Activated T-cell treated with anti-CD3 and anti-CD28 coated beads for 48 hours (primary cell): ENCODE measurements around the gene MYO15A.

Experiments
- DNase-seq: peaks from one replicate; pipeline ENCODE4 v3.0.0-alpha.2; 2020; ENCODE audit warnings: low read depth

MYO15A gene

DNA sequence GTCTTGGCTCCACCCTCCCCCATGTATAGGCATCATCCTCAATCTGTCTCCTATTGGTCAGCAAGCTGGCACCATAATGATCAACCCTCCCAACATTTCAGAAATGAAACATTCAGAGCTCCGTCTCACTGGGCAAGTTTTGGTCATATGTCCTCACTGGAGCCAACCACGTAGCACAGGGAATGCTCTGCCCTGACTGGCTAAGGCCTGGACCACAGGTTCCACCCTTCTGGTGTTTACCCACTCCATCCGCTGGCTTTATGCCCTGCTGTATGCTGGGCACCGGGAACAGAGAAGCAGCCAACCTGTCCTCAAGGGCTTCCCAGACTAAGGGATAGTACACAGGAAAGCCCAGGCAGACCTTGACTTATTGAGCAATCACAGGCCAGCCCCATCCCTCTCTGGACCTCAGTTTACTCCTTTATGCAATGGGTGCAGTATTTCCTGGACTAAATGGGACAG lies 20.5 kb downstream of the MYO15A start:
- DNase-seq = no peak

DNA sequence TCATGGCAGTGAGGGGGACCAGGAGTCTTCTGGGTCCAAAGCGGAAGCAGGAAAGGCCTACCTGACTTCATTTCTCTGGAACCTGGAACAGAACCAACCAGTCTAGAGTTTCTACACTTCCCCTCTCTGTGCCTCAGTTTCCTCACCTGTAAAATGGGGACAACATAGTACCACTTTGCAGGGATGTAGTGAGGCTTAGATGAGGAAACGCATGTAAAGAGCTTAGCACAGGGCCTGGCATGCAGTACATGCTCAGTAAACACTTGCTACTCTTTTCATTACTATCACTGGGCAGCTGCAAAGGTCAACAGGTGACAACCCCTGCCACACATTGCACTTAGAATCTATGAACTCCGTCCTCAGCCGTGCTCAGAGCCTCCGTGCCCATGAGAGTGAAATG lies 24.2 kb downstream of the MYO15A start:
- DNase-seq = no peak

- no peak for DNase-seq
These were observed 27.8 kb downstream of the MYO15A start for GRCh38 chr17:18136357-18136756.

DNA sequence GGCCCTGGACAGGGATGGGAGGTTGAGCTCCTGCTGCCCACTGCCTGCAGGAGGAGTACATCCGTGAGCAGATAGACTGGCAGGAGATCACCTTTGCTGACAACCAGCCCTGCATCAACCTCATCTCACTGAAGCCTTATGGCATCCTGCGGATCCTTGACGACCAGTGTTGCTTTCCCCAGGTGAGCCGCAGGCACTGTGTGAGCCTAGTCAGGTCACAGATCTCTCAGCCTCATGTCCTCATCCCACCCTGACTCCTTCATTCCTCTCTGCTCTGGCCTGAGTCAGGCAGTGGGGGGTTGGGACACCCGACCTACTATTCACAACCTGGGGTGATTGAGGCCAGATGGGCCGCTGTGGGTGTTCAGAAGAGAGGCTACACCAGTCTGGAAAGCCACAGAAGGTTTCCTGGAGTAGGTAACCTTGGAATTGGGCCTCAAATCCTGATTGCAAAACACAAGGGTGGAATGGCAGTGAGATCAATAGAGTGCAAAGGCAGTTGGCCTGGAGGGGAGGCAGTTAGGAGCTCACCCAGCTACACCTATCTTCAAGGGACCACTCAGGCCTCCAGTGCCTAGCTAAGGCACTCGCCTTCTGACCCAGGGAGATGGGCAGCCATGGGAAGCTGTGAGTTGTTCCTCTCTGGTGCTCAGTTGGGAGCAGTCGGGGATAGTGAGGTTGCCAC lies 29.7 kb downstream of the MYO15A start:
- no peak for DNase-seq

DNA sequence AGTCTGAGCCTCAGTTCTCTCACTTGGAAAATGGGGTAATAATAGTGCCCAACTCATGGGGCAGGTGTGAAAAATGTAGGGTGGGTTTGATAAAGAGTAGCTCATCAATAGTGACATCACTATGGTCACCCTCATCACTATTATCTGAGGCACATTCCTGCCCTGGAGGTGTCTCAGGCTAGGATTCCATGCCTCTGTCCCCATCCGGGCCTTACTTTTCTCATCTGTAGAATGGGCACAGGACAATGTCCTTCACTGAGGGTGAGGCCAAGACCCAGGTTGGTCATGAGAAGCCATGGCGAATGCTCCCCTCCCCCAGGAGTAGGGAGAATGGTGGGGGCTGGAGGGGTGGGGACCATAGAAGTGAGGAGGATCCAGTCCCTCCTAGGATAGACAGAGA lies 30.5 kb downstream of the MYO15A start:
- DNase-seq = no peak

DNA sequence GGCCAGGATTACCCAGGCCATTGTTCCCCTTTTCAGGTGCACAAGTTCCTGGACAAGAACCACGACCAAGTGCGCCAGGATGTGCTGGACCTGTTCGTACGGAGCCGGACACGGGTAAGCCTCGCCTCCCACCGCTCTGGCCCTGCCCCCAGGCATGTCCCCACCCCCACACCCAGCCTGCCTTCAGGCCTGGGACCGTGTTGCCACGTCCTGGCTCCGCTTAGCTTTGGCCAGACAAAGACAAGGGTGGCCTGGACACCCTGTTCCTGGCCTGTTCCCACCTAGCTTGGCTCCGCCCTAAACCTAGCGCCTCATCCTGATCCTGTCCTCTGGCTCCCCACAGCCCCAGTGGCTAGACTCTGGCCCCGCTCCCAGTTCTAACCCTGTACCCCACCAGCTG lies 30.9 kb downstream of the MYO15A start:
- DNase-seq = no peak

GRCh38 chr17:18139949-18140348 lies 31.4 kb downstream of the MYO15A start:
- no peak for DNase-seq

DNA sequence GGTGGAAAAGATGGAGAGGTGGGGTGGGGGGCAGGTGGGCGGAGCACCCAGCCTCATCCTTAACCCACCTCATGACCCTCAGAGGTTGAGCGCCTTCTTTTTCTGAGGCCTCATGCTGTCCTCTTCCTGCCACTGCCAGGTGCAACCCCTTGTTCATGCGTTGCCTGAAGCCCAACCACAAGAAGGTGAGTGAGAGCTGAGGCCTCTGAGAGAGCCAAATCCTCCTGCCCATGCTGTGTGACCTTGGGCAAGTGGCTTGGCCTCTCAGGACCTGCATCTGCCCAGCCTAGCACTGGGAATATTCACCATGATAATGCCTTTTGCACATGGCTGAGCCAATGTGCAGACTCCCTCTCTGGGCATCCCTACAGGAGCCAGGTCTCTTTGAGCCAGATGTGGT lies 32.1 kb downstream of the MYO15A start:
- no peak for DNase-seq

DNA sequence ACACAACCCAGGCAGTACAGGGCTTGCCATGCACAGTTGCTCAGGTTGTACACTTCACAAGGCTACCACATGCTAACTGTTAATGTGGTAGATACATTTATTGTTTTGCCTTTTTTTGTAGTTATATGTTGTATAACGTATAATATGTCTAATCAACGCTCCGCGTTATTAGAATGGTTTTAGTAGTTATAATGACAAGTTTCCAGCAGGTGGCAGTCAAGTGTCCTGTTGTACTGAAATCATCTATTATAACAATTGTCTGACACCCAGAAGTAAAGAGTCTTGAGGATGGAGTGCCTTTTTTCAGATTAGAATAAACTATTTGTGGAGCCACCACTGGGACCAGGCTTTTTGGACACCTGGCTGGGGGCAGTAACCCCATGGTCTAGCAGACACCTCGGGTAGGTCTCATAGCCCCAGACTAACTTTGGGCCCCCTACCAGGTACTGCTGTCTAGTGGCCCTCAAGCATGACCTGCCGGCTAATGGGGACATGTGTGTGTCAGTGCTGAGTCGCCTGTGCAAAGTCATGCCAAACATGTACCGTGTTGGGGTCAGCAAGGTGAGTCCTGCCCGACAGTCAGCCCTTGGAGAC lies 32.8 kb downstream of the MYO15A start:
- no peak for DNase-seq

GRCh38 chr17:18142417-18142816 lies 33.9 kb downstream of the MYO15A start:
- DNase-seq = no peak

DNA sequence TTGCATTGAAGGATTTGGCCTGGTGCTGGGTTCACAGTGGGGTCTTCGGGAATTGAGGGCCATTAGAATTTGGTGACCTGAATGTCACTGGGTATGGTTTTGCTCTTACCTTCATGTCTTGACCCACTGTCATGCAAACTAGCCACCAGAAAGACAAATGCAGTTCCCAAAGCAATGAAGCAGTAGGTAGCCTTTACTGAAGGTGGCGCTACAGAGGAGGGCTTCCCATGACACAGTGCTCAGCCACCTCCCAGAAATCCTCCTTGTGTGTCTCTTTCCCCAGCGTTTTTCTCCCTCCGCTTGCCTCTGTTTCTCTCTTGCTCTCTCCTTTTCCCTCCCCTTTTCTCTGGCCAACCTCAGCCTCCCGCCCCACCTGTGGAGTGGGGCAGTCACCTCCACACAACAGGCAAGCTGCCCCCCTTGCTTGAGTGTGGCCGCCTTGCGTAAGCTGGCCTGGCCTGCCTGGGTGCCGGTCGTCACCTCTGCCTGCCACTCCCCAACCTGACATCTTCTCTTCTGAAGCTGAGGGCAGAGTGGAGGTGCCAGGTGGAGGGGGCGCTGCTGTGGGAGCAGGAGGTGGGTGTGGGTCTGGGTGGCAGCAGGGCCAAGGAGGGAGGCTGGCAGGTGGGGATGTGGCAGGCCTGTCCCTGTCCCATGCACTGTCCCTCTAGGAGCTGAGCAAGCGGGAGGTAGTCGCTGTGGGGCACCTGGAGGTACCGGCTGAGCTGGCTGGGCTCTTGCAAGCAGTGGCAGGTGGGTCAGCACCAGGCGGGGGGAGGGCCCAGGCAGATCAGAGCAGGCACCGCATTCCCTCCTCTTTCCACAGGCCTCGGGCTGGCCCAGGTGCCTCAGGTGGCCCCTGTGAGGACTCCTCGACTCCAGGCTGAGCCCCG lies 34.7 kb downstream of the MYO15A start:
- no peak for DNase-seq

- no peak for DNase-seq
These were observed 35.7 kb downstream of the MYO15A start for GRCh38 chr17:18144261-18144660.

DNA sequence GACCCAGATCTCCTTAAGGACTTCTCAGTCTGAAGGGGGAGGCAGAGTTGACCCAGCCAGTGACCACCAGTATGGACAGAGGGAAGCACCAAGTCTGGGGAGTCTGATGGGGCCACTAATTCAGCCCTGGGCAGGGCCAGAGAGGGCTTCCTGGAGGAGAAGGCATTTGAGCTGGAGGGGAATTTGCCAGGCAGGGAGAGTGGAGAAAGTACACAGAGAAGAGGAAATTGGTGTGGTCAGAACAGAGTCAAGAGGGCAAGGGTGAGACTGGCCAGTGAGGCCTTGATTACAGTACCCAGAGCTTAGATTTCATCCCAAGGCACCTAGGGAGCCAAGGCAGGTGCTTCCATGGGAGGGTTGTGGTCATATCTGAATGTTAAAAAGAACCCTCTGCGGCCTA lies 36.3 kb downstream of the MYO15A start:
- no peak for DNase-seq

GRCh38 chr17:18145811-18146210 lies 37.3 kb downstream of the MYO15A start:
- no peak for DNase-seq

- no peak for DNase-seq
These were observed 37.7 kb downstream of the MYO15A start for GRCh38 chr17:18146259-18146658.

GRCh38 chr17:18146980-18147379 lies 38.4 kb downstream of the MYO15A start:
- DNase-seq = no peak

- DNase-seq = no peak
These were observed 40.0 kb downstream of the MYO15A start for GRCh38 chr17:18148586-18148985.

DNA sequence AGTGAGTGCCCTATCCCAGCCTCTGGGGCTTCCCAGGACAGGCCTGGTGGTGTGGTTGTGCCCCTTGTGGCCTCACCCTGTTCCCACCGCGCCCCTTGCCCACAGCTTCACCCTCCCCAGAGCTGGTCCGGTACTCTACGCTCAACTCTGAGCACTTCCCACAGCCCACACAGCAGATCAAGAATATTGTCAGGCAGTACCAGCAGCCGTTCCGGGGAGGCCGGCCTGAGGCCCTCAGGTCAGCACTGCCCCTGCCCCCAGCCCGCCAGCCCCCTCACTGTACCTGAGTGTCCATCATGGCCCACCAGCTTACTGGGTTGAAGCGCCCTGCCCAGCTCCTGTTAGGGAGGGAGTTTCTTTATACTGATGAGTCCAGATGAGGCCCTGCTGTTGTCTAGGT lies 42.7 kb downstream of the MYO15A start:
- DNase-seq = no peak

GRCh38 chr17:18155179-18155578 lies 46.6 kb downstream of the MYO15A start:
- DNase-seq = no peak

DNA sequence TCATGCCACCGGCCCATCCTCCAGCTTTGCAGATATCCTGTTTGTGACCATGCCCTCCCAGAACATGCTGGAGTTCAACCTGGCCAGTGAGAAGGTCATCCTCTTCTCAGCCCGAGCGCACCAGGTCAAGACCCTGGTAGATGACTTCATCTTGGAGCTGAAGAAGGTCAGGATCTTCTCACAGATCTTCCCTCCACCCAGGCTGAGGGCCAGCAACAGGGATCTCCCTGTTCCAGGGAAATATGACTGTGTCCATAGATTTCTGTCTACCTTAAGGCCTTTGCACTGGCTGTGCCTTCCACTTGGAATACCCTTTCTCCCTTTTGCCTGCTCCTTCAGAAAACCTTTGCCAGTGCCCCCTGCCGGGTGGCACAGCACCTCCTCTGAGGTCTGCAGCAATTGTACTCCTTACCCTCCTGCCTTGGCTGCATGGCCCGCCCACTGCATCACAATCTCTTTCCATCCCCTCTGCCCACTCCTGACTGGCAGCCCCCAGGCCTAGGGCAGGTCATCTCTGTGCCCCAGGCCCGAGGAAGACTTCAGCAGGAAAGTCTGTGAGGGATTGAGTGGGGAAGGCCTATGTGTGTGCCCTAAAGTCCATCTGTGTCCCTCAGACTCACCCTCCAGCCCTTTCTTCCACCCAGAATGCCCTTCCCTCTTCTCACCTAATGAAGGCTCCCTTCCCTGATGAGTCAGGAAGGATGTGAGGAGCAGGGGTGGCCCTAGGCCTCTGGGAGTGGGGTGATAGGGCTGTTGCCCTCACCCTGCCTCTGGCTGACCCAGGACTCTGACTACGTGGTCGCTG lies 47.8 kb downstream of the MYO15A start:
- DNase-seq = no peak

DNA sequence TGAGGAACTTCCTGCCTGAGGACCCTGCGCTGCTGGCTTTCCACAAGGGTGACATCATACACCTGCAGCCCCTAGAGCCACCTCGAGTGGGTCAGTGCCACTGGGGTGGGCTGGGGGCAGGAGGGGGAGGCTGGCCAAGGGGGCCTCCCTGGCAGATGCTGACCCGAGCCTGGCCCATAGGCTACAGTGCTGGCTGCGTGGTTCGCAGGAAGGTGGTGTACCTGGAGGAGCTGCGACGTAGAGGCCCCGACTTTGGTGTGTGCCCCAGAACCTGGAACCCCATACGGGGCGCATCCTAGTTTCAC lies 48.4 kb downstream of the MYO15A start:
- no peak for DNase-seq

DNA sequence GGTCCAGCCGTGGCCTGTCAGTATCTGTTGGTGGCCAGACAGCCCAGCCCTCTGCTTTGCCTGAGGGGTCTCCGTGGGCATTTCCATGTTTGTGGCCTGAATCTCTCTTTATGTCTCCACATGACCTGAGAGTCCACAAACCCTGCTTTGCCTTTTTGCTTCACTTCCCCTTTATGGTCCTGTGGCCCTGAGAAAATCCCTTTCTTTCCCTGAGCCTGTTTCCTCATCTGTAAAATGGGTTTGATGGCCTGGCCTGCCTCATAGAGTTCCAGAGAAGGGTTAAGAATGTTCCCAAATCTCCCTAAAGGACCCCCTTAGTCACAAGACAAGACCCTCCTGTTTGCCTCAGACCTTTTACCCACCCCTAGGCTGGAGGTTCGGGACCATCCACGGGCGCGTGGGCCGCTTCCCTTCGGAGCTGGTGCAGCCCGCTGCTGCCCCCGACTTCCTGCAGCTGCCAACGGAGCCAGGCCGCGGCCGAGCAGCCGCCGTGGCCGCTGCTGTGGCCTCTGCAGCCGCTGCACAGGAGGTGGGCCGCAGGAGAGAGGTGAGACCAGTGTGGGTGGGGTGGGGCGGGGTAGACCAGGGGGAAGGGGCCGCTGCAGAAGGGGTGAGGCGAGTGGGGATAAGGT lies 48.9 kb downstream of the MYO15A start:
- no peak for DNase-seq
